ENCODE data around the gene SEC24B.

DNA sequence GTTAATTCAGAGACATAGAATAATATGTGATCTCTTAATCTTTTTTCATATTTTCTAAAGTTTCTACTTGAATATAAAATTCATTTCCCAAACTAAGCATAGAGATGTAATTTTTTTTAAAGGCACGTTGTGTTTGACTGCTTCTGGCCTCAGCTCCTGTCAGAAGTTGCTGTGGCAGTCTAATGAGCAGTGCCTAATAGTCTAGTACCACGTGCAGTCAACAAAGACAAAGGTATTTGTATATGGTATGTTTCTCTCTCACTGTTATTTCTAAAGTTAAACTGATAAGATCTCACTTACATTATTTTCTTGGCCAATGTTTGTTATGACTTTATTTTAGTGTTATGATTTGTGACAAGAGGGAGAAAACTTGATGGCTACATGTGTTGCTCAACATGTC, 77.8 kb downstream of the SEC24B start:
- TF ChIP-seq, protein P1, sequence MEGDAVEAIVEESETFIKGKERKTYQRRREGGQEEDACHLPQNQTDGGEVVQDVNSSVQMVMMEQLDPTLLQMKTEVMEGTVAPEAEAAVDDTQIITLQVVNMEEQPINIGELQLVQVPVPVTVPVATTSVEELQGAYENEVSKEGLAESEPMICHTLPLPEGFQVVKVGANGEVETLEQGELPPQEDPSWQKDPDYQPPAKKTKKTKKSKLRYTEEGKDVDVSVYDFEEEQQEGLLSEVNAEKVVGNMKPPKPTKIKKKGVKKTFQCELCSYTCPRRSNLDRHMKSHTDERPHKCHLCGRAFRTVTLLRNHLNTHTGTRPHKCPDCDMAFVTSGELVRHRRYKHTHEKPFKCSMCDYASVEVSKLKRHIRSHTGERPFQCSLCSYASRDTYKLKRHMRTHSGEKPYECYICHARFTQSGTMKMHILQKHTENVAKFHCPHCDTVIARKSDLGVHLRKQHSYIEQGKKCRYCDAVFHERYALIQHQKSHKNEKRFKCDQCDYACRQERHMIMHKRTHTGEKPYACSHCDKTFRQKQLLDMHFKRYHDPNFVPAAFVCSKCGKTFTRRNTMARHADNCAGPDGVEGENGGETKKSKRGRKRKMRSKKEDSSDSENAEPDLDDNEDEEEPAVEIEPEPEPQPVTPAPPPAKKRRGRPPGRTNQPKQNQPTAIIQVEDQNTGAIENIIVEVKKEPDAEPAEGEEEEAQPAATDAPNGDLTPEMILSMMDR (IDR thresholded peaks at IDR 0.05; ENCODE audit: low read depth, low read length) = no peak
- TF ChIP-seq EZH2phosphoT487 (IDR thresholded peaks at IDR 0.05; ENCODE audit: low read depth) = no peak
